HEK293 (cell line): ENCODE data around the gene MSI2.
A peak's percentile ranks its signal among the peaks of the same experiment; 100 is the strongest.

Experiments used
- CTCF ChIA-PET: fragments of 350-600 bp; formaldehyde crosslinking; extraction: SDS; loops from one replicate; lab custom pipeline; 2021; ENCODE audit warnings: antibody characterized with exemption; lab: Yijun Ruan, JAX
- POLR2A ChIA-PET: fragments of 300-600 bp; formaldehyde crosslinking; extraction: SDS; loops from one replicate; lab custom pipeline; 2020; ENCODE audit warnings: antibody characterized with exemption, inconsistent platforms; lab: Yijun Ruan, JAX
- H3K27ac ChIP-seq: fragments of 200-500 bp; sonication (Bioruptor generic); 2 replicates; pipeline ENCODE4 v1.5.1; 2014; ENCODE audit warnings: low read depth, low read length, control low read depth, inconsistent platforms; ENCODE audit errors: extremely low read depth
- H3K36me3 ChIP-seq, 2 experiments: fragments of 200-500 bp in 1 of 2; sonication (Bioruptor generic) in 1 of 2; 1 replicate in 1 of 2; 2 replicates in 1 of 2; pipeline ENCODE4 v1.5.1; 2014 to 2017; ENCODE audit warnings: inconsistent platforms in 2 of 2, low read length in 2 of 2; ENCODE audit not compliant: control insufficient read depth in 2 of 2, insufficient read depth in 1 of 2
- H3K4me1 ChIP-seq: fragments of 200-500 bp; sonication (Bioruptor generic); 2 replicates; pipeline ENCODE4 v1.5.1; 2014; ENCODE audit warnings: mild to moderate bottlenecking, low read length, inconsistent platforms; ENCODE audit not compliant: control insufficient read depth, insufficient read depth
- H3K4me3 ChIP-seq: 2 replicates; pipeline ENCODE4 v1.5.1; 2011; ENCODE audit warnings: low read depth, mild to moderate bottlenecking, control low read depth, low read length, moderate library complexity
- H3K9me3 ChIP-seq: fragments of 200-500 bp; sonication (Bioruptor generic); 2 replicates; pipeline ENCODE4 v1.5.1; 2014; ENCODE audit warnings: low read depth, low read length, inconsistent platforms; ENCODE audit not compliant: control insufficient read depth, insufficient read depth
- EGR2 ChIP-seq: fragments of 450-650 bp; formaldehyde crosslinking; IDR thresholded peaks from 2 replicates; pipeline ENCODE4 v1.5.1; 2016; ENCODE audit warnings: low read depth, missing biosample characterization, missing genetic modification characterization
- MEIS1 ChIP-seq: sonication (generic); formaldehyde crosslinking; IDR thresholded peaks from 2 replicates; pipeline ENCODE4 v1.8.1; 2022; ENCODE audit warnings: missing genetic modification reagents, mild to moderate bottlenecking, borderline replicate concordance
- MYNN ChIP-seq: fragments of 450-650 bp; formaldehyde crosslinking; IDR thresholded peaks from 2 replicates; pipeline ENCODE4 v1.5.1; 2016; ENCODE audit warnings: missing biosample characterization, missing genetic modification characterization, borderline replicate concordance
- SALL2 ChIP-seq: fragments of 450-650 bp; formaldehyde crosslinking; IDR thresholded peaks from 2 replicates; pipeline ENCODE4 v1.5.0; 2017; ENCODE audit warnings: missing biosample characterization, mild to moderate bottlenecking, missing genetic modification characterization, borderline replicate concordance
- ZBTB48 ChIP-seq: fragments of 450-650 bp; formaldehyde crosslinking; IDR thresholded peaks from 2 replicates; pipeline ENCODE4 v1.5.1; 2016; ENCODE audit warnings: missing biosample characterization, missing genetic modification characterization
- ZNF169 ChIP-seq: fragments of 450-650 bp; formaldehyde crosslinking; IDR thresholded peaks from 2 replicates; pipeline ENCODE4 v1.5.1; 2016; ENCODE audit warnings: missing biosample characterization, missing genetic modification characterization
- ZNF621 ChIP-seq: fragments of 450-650 bp; formaldehyde crosslinking; IDR thresholded peaks from 2 replicates; pipeline ENCODE4 v1.5.1; 2017; ENCODE audit warnings: missing biosample characterization, missing genetic modification characterization
- ZNF707 ChIP-seq: fragments of 450-650 bp; formaldehyde crosslinking; IDR thresholded peaks from 2 replicates; pipeline ENCODE4 v1.5.1; 2016; ENCODE audit warnings: missing biosample characterization, missing genetic modification characterization
- ZNF747 ChIP-seq: fragments of 450-650 bp; formaldehyde crosslinking; IDR thresholded peaks from 2 replicates; pipeline ENCODE4 v1.5.1; 2016; ENCODE audit warnings: missing biosample characterization, missing genetic modification characterization
- TF ChIP-seq, protein P1 (sequence below): fragments of 450-650 bp; formaldehyde crosslinking; IDR thresholded peaks from 2 replicates; pipeline ENCODE4 v1.5.1; 2016; ENCODE audit warnings: missing biosample characterization, missing genetic modification characterization, low read depth
- TF ChIP-seq, protein P2 (sequence below): fragments of 450-650 bp; formaldehyde crosslinking; IDR thresholded peaks from 2 replicates; pipeline ENCODE4 v1.5.1; 2016; ENCODE audit warnings: missing biosample characterization, missing genetic modification characterization
- TF ChIP-seq, protein P3 (sequence below): fragments of 450-650 bp; formaldehyde crosslinking; IDR thresholded peaks from 2 replicates; pipeline ENCODE4 v1.5.1; 2016; ENCODE audit warnings: missing biosample characterization, missing genetic modification characterization
- TF ChIP-seq, protein P4 (sequence below): fragments of 450-650 bp; formaldehyde crosslinking; IDR thresholded peaks from 2 replicates; pipeline ENCODE4 v1.5.1; 2016; ENCODE audit warnings: missing biosample characterization, missing genetic modification characterization
- TF ChIP-seq, protein P5 (sequence below): fragments of 450-650 bp; formaldehyde crosslinking; IDR thresholded peaks from 2 replicates; pipeline ENCODE4 v1.5.1; 2016; ENCODE audit warnings: missing biosample characterization, missing genetic modification characterization

Gene MSI2

DNA sequence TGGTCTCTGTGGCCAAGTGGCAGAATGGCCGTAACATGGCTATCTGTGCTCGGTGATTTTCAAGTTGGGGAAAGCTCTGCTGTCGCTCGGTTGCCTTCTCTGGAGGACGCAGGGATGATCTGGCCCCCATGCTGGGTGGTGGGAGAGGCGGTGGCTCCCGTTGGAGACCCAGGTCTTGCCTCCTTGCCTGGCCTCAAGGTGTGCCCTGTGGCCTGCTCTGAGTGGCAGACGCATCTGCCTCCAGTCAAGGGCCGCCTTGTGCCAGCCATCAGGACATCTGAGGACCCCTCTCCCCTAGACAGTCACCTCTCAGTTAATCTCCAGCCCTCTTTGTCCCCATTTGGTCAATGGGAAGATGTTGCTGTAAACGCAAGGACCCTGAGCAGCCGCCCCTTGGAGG, 322.9 kb downstream of the MSI2 start:
- Histone ChIP-seq H3K36me3 (no peaks in the 10 kb centered on the region), H3K4me1 (peaks cover 34% of the 10 kb centered on the region), H3K9me3 (no peaks in the 10 kb centered on the region), H3K4me3 (no peak overlapping the region), H3K27ac (peak overlapping the region; percentile 44; the same call in 1 of the 2 replicates)
- ChIA-PET POLR2A (no interaction called here), CTCF (interaction anchor here (0.8 to 8.0 kb wide), 3 partner anchors 19 to 336 kb away, joined by 4 to 38 read pairs (median 14); no protein-coding TSS in a partner anchor)
- TF ChIP-seq MEIS1 (CRISPR knock-in tag) (no peak), EGR2 (no peak), ZNF747 (tag by site-specific recombination) (no peak), MYNN (tag by site-specific recombination) (no peak), ZNF707 (no peak), ZNF169 (tag by site-specific recombination) (no peak), ZBTB48 (tag by site-specific recombination) (no peak), ZNF621 (no peak), SALL2 (tag by site-specific recombination) (no peak)
- TF ChIP-seq, protein P1, sequence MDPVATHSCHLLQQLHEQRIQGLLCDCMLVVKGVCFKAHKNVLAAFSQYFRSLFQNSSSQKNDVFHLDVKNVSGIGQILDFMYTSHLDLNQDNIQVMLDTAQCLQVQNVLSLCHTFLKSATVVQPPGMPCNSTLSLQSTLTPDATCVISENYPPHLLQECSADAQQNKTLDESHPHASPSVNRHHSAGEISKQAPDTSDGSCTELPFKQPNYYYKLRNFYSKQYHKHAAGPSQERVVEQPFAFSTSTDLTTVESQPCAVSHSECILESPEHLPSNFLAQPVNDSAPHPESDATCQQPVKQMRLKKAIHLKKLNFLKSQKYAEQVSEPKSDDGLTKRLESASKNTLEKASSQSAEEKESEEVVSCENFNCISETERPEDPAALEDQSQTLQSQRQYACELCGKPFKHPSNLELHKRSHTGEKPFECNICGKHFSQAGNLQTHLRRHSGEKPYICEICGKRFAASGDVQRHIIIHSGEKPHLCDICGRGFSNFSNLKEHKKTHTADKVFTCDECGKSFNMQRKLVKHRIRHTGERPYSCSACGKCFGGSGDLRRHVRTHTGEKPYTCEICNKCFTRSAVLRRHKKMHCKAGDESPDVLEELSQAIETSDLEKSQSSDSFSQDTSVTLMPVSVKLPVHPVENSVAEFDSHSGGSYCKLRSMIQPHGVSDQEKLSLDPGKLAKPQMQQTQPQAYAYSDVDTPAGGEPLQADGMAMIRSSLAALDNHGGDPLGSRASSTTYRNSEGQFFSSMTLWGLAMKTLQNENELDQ (tag by site-specific recombination) = no peak
- TF ChIP-seq, protein P2, sequence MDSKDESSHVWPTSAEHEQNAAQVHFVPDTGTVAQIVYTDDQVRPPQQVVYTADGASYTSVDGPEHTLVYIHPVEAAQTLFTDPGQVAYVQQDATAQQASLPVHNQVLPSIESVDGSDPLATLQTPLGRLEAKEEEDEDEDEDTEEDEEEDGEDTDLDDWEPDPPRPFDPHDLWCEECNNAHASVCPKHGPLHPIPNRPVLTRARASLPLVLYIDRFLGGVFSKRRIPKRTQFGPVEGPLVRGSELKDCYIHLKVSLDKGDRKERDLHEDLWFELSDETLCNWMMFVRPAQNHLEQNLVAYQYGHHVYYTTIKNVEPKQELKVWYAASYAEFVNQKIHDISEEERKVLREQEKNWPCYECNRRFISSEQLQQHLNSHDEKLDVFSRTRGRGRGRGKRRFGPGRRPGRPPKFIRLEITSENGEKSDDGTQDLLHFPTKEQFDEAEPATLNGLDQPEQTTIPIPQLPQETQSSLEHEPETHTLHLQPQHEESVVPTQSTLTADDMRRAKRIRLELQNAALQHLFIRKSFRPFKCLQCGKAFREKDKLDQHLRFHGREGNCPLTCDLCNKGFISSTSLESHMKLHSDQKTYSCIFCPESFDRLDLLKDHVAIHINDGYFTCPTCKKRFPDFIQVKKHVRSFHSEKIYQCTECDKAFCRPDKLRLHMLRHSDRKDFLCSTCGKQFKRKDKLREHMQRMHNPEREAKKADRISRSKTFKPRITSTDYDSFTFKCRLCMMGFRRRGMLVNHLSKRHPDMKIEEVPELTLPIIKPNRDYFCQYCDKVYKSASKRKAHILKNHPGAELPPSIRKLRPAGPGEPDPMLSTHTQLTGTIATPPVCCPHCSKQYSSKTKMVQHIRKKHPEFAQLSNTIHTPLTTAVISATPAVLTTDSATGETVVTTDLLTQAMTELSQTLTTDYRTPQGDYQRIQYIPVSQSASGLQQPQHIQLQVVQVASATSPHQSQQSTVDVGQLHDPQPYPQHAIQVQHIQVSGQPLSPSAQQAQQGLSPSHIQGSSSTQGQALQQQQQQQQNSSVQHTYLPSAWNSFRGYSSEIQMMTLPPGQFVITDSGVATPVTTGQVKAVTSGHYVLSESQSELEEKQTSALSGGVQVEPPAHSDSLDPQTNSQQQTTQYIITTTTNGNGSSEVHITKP (tag by site-specific recombination) = no peak
- TF ChIP-seq, protein P3, sequence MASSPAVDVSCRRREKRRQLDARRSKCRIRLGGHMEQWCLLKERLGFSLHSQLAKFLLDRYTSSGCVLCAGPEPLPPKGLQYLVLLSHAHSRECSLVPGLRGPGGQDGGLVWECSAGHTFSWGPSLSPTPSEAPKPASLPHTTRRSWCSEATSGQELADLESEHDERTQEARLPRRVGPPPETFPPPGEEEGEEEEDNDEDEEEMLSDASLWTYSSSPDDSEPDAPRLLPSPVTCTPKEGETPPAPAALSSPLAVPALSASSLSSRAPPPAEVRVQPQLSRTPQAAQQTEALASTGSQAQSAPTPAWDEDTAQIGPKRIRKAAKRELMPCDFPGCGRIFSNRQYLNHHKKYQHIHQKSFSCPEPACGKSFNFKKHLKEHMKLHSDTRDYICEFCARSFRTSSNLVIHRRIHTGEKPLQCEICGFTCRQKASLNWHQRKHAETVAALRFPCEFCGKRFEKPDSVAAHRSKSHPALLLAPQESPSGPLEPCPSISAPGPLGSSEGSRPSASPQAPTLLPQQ (tag by site-specific recombination) = no peak
- TF ChIP-seq, protein P4, sequence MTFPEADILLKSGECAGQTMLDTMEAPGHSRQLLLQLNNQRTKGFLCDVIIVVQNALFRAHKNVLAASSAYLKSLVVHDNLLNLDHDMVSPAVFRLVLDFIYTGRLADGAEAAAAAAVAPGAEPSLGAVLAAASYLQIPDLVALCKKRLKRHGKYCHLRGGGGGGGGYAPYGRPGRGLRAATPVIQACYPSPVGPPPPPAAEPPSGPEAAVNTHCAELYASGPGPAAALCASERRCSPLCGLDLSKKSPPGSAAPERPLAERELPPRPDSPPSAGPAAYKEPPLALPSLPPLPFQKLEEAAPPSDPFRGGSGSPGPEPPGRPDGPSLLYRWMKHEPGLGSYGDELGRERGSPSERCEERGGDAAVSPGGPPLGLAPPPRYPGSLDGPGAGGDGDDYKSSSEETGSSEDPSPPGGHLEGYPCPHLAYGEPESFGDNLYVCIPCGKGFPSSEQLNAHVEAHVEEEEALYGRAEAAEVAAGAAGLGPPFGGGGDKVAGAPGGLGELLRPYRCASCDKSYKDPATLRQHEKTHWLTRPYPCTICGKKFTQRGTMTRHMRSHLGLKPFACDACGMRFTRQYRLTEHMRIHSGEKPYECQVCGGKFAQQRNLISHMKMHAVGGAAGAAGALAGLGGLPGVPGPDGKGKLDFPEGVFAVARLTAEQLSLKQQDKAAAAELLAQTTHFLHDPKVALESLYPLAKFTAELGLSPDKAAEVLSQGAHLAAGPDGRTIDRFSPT (tag by site-specific recombination) = no peak
- TF ChIP-seq, protein P5, sequence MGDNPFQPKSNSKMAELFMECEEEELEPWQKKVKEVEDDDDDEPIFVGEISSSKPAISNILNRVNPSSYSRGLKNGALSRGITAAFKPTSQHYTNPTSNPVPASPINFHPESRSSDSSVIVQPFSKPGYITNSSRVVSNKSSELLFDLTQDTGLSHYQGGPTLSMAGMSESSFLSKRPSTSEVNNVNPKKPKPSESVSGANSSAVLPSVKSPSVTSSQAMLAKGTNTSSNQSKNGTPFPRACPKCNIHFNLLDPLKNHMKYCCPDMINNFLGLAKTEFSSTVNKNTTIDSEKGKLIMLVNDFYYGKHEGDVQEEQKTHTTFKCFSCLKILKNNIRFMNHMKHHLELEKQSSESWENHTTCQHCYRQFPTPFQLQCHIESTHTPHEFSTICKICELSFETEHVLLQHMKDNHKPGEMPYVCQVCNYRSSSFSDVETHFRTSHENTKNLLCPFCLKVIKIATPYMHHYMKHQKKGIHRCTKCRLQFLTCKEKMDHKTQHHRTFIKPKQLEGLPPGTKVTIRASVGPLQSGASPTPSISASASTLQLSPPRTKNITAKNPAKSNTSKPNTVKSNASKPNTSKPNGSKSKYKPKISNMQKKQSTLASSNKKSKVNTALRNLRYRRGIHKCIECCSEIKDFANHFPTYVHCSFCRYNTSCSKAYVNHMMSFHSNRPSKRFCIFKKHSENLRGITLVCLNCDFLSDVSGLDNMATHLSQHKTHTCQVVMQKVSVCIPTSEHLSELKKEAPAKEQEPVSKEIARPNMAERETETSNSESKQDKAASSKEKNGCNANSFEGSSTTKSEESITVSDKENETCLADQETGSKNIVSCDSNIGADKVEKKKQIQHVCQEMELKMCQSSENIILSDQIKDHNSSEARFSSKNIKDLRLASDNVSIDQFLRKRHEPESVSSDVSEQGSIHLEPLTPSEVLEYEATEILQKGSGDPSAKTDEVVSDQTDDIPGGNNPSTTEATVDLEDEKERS (tag by site-specific recombination) = no peak
